HepG2 (cell line): Measurements from ENCODE around the gene NCKAP5L.

Experiments
- HOXA7 ChIP-seq: sonication (generic); formaldehyde crosslinking; IDR thresholded peaks from 2 replicates; pipeline ENCODE4 v1.8.1; 2022; ENCODE audit warnings: mild to moderate bottlenecking, missing genetic modification reagents, moderate library complexity
- KAT2B ChIP-seq: fragments of 150-350 bp; IDR thresholded peaks from 2 replicates; pipeline ENCODE4 v1.6.1; 2014; ENCODE audit warnings: low read depth, low read length, borderline replicate concordance
- KDM6A ChIP-seq: IDR thresholded peaks from 2 replicates; pipeline ENCODE4 v1.6.1; 2016; ENCODE audit warnings: low read depth
- WIZ ChIP-seq: sonication (generic); formaldehyde crosslinking; IDR thresholded peaks from 2 replicates; pipeline ENCODE4 v1.5.1; 2020; ENCODE audit warnings: mild to moderate bottlenecking, missing genetic modification reagents
- ZFYVE20 ChIP-seq: sonication (generic); formaldehyde crosslinking; IDR thresholded peaks from 2 replicates; pipeline ENCODE4 v1.8.0; 2023; ENCODE audit warnings: low read depth, mild to moderate bottlenecking, moderate library complexity, missing genetic modification reagents, borderline replicate concordance
- ZNF382 ChIP-seq: sonication (generic); formaldehyde crosslinking; IDR thresholded peaks from 2 replicates; pipeline ENCODE4 v1.5.0; 2020; ENCODE audit warnings: missing genetic modification reagents, mild to moderate bottlenecking, borderline replicate concordance

DNA sequence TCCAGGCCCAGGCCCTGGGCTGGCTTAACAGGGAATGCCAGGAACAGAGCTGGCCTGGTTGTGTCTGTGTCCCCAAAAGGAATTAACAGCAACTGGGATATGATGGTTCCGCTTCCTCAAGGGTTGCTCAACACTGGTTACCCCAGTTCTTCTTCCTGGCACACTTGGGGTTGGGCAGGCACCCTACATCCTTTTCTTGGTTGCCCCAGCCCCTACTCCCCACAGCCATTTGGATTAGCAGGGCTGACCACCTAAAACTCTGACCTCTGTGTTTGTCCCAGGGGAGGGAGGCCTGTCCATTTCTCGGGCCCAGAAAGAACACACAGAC lies 30.8 kb downstream of the NCKAP5L start:
- TF ChIP-seq WIZ (CRISPR knock-in tag) (no peak), KAT2B (no peak), KDM6A (CRISPR knock-in tag) (no peak), ZNF382 (CRISPR knock-in tag) (no peak), ZFYVE20 (CRISPR knock-in tag) (no peak), HOXA7 (no peak)
